Measurements from ENCODE around the gene BMP10.

BMP10 gene

GRCh38 chr2:68849579-68850030 is 21.6 kb downstream of the BMP10 start:
- DNase-seq: no peak

GRCh38 chr2:68847751-68848150 is 23.4 kb downstream of the BMP10 start:
- DNase-seq: no peak

GRCh38 chr2:68846091-68846490 is 25.1 kb downstream of the BMP10 start:
- no peak for DNase-seq

GRCh38 chr2:68845043-68845442 is 26.2 kb downstream of the BMP10 start:
- DNase-seq: no peak

- DNase-seq: no peak
These were observed 31.9 kb downstream of the BMP10 start for GRCh38 chr2:68839260-68839833.

GRCh38 chr2:68838641-68839040 is 32.6 kb downstream of the BMP10 start:
- DNase-seq: no peak

- no peak for DNase-seq
These were observed 33.3 kb downstream of the BMP10 start for GRCh38 chr2:68837861-68838341.

- DNase-seq: no peak
These were observed 33.9 kb downstream of the BMP10 start for GRCh38 chr2:68837164-68837860.

GRCh38 chr2:68835621-68836020 is 35.6 kb downstream of the BMP10 start:
- no peak for DNase-seq

- DNase-seq: no peak
These were observed 36.3 kb downstream of the BMP10 start for GRCh38 chr2:68834737-68835376.

- DNase-seq: no peak
These were observed 38.0 kb downstream of the BMP10 start for GRCh38 chr2:68833162-68833561.

GRCh38 chr2:68832233-68832869 is 38.8 kb downstream of the BMP10 start:
- no peak for DNase-seq

GRCh38 chr2:68831686-68832232 is 39.4 kb downstream of the BMP10 start:
- no peak for DNase-seq

GRCh38 chr2:68829749-68830148 is 41.4 kb downstream of the BMP10 start:
- DNase-seq: no peak

GRCh38 chr2:68828887-68829708 is 42.1 kb downstream of the BMP10 start:
- no peak for DNase-seq

GRCh38 chr2:68827666-68828065 is 43.5 kb downstream of the BMP10 start:
- DNase-seq: no peak

- no peak for DNase-seq
These were observed 45.3 kb downstream of the BMP10 start for GRCh38 chr2:68825866-68826265.

GRCh38 chr2:68824831-68825230 is 46.4 kb downstream of the BMP10 start:
- no peak for DNase-seq

GRCh38 chr2:68822207-68822872 is 48.9 kb downstream of the BMP10 start:
- DNase-seq: no peak

GRCh38 chr2:68819556-68819955 is 51.6 kb downstream of the BMP10 start:
- no peak for DNase-seq

- no peak for DNase-seq
These were observed 53.9 kb downstream of the BMP10 start for GRCh38 chr2:68817306-68817705.

Measured in NCI-H1092 treated with DMSO at 0.1 percent for 48 hours (cell line).